ENCODE measurements around the gene SLC44A1. TPM values are rescaled to one million over a fixed set of nuclear protein-coding genes. Genes with fewer than 3 reads are reported as not detected.

Gene SLC44A1
- total and polyA plus RNA-seq, 2 of the 13 experiments (the other 11 are each of a cell fraction or from before 2014, with no cell fraction given) = 21.4 to 40.8 TPM

DNA sequence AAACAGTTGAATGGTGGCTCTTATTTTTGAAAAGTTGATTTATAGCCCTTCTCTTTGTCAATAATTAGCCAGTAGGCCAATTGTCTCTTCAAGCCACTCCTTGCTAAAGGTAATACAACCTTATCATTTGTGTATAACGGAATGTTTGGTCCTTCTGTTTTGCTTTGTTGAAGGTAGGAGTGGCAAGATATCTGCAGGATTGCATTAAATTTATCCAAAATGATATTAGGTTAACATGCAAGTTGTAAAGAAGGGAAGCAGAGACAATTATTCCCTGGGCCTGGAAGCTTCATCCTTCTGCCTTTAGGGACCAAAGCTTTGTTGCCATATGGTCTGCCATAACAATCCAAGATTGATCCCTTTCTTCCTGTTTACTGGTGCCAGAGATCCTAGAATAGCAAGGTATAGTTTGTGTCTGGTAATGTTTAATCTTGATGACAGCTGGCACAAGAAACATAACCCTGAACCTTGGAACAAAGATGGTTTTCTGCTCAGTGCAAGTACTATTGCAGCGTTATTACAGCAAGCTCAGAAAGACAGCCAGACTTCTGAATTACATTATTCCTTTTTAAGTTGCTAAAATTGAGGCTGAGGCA lies 187.9 kb downstream of the SLC44A1 start (continued):
- TF ChIP-seq, protein P1, sequence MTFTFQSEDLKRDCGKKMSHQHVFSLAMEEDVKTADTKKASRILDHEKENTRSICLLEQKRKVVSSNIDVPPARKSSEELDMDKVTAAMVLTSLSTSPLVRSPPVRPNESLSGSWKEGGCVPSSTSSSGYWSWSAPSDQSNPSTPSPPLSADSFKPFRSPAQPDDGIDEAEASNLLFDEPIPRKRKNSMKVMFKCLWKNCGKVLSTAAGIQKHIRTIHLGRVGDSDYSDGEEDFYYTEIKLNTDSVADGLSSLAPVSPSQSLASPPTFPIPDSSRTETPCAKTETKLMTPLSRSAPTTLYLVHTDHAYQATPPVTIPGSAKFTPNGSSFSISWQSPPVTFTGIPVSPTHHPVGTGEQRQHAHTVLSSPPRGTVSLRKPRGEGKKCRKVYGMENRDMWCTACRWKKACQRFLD (CRISPR knock-in tag; IDR thresholded peaks at IDR 0.05; ENCODE audit: borderline replicate concordance) = no peak
- TF ChIP-seq BRD4 (CRISPR knock-in tag; IDR thresholded peaks at IDR 0.05) (no peak), ZNF644 (CRISPR knock-in tag; IDR thresholded peaks at IDR 0.05; ENCODE audit: low read depth) (peak; percentile 91), PAF1 (CRISPR knock-in tag; IDR thresholded peaks at IDR 0.05) (no peak), TCF7 (IDR thresholded peaks at IDR 0.05; ENCODE audit: low read depth) (no peak), POGZ (CRISPR knock-in tag; IDR thresholded peaks at IDR 0.05) (peak; percentile 90), ZNF441 (CRISPR knock-in tag; IDR thresholded peaks at IDR 0.05; ENCODE audit: borderline replicate concordance) (no peak), PHB2 (IDR thresholded peaks at IDR 0.05; ENCODE audit: partially characterized antibody) (no peak), RBM39 (IDR thresholded peaks at IDR 0.05; ENCODE audit: low read depth, low read length, poor library complexity, severe bottlenecking) (no peak), ZNF260 (CRISPR knock-in tag; IDR thresholded peaks at IDR 0.05; ENCODE audit: borderline replicate concordance, low read depth) (no peak), ZNF30 (CRISPR knock-in tag; IDR thresholded peaks at IDR 0.05) (no peak), EED (CRISPR knock-in tag; IDR thresholded peaks at IDR 0.05) (no peak), ZMYM2 (CRISPR knock-in tag; IDR thresholded peaks at IDR 0.05) (no peak)
- TF ChIP-seq, protein P2, sequence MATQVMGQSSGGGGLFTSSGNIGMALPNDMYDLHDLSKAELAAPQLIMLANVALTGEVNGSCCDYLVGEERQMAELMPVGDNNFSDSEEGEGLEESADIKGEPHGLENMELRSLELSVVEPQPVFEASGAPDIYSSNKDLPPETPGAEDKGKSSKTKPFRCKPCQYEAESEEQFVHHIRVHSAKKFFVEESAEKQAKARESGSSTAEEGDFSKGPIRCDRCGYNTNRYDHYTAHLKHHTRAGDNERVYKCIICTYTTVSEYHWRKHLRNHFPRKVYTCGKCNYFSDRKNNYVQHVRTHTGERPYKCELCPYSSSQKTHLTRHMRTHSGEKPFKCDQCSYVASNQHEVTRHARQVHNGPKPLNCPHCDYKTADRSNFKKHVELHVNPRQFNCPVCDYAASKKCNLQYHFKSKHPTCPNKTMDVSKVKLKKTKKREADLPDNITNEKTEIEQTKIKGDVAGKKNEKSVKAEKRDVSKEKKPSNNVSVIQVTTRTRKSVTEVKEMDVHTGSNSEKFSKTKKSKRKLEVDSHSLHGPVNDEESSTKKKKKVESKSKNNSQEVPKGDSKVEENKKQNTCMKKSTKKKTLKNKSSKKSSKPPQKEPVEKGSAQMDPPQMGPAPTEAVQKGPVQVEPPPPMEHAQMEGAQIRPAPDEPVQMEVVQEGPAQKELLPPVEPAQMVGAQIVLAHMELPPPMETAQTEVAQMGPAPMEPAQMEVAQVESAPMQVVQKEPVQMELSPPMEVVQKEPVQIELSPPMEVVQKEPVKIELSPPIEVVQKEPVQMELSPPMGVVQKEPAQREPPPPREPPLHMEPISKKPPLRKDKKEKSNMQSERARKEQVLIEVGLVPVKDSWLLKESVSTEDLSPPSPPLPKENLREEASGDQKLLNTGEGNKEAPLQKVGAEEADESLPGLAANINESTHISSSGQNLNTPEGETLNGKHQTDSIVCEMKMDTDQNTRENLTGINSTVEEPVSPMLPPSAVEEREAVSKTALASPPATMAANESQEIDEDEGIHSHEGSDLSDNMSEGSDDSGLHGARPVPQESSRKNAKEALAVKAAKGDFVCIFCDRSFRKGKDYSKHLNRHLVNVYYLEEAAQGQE (IDR thresholded peaks at IDR 0.05; ENCODE audit: borderline replicate concordance in 1 of 2, low read depth in 1 of 2, low read length in 2 of 2) = no peak
- TF ChIP-seq, protein P3, sequence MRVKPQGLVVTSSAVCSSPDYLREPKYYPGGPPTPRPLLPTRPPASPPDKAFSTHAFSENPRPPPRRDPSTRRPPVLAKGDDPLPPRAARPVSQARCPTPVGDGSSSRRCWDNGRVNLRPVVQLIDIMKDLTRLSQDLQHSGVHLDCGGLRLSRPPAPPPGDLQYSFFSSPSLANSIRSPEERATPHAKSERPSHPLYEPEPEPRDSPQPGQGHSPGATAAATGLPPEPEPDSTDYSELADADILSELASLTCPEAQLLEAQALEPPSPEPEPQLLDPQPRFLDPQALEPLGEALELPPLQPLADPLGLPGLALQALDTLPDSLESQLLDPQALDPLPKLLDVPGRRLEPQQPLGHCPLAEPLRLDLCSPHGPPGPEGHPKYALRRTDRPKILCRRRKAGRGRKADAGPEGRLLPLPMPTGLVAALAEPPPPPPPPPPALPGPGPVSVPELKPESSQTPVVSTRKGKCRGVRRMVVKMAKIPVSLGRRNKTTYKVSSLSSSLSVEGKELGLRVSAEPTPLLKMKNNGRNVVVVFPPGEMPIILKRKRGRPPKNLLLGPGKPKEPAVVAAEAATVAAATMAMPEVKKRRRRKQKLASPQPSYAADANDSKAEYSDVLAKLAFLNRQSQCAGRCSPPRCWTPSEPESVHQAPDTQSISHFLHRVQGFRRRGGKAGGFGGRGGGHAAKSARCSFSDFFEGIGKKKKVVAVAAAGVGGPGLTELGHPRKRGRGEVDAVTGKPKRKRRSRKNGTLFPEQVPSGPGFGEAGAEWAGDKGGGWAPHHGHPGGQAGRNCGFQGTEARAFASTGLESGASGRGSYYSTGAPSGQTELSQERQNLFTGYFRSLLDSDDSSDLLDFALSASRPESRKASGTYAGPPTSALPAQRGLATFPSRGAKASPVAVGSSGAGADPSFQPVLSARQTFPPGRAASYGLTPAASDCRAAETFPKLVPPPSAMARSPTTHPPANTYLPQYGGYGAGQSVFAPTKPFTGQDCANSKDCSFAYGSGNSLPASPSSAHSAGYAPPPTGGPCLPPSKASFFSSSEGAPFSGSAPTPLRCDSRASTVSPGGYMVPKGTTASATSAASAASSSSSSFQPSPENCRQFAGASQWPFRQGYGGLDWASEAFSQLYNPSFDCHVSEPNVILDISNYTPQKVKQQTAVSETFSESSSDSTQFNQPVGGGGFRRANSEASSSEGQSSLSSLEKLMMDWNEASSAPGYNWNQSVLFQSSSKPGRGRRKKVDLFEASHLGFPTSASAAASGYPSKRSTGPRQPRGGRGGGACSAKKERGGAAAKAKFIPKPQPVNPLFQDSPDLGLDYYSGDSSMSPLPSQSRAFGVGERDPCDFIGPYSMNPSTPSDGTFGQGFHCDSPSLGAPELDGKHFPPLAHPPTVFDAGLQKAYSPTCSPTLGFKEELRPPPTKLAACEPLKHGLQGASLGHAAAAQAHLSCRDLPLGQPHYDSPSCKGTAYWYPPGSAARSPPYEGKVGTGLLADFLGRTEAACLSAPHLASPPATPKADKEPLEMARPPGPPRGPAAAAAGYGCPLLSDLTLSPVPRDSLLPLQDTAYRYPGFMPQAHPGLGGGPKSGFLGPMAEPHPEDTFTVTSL (CRISPR knock-in tag; IDR thresholded peaks at IDR 0.05; ENCODE audit: borderline replicate concordance) = peak; percentile 72; the same call in 1 of the 2 replicates
